H1 (cell line): Measurements from ENCODE around the gene VPS35L. TPM values are rescaled to one million over a fixed set of nuclear protein-coding genes. Genes with fewer than 3 reads are reported as not detected.

Experiments
- CBX5 ChIP-seq: fragments of 300-800, 300-1000 bp; sonication (generic); IDR thresholded peaks from 2 replicates; pipeline ENCODE4 v1.7.1; 2016; ENCODE audit warnings: antibody characterized with exemption, low read length, low read depth
- CEBPB ChIP-seq: IDR thresholded peaks from 2 replicates; pipeline ENCODE4 v1.6.1; 2012; ENCODE audit warnings: low read depth, low read length
- CHD7 ChIP-seq: fragments of 300-600 bp; sonication (generic); IDR thresholded peaks from 2 replicates; pipeline ENCODE4 v1.7.1; 2012; ENCODE audit warnings: low read length, moderate library complexity, mild to moderate bottlenecking, inconsistent platforms; ENCODE audit not compliant: insufficient replicate concordance
- JUN ChIP-seq: IDR thresholded peaks from 2 replicates; pipeline ENCODE4 v1.6.1; 2011; ENCODE audit warnings: low read depth, mild to moderate bottlenecking, improper control_type of control experiment, low read length
- POLR2AphosphoS5 ChIP-seq: IDR thresholded peaks from 2 replicates; pipeline ENCODE4 v1.6.1; 2011; ENCODE audit warnings: low read depth, low read length
- RFX5 ChIP-seq: IDR thresholded peaks from 2 replicates; pipeline ENCODE4 v1.6.1; 2011; ENCODE audit warnings: low read depth, low read length, improper control_type of control experiment, borderline replicate concordance
- SIRT6 ChIP-seq: IDR thresholded peaks from one replicate; pipeline ENCODE4 v1.7.1; 2012; ENCODE audit warnings: low read length, inconsistent platforms
- SP1 ChIP-seq: IDR thresholded peaks from 2 replicates; pipeline ENCODE4 v1.6.1; 2011; ENCODE audit warnings: low read depth, low read length
- TCF12 ChIP-seq: IDR thresholded peaks from 2 replicates; pipeline ENCODE4 v1.6.1; 2011; ENCODE audit warnings: low read depth, mild to moderate bottlenecking, low read length
- polyA plus RNA-seq, 7 experiments: library from polyadenylated mRNA; depleted of rRNA in 3 of 7; stranded (reverse) in 5 of 7; unstranded in 2 of 7; fragments of >200 nt in 5 of 7; fragments of 200-250 nt in 2 of 7; gene quantifications; 1 replicate in 5 of 7; 2 replicates in 1 of 7; 4 replicates in 1 of 7; pipeline versions ENCODE4 v1.2.1 to v1.2.3, GENCODE V29; 2011 to 2013; ENCODE audit warnings: missing spikeins in 2 of 7, mixed read lengths in 2 of 7
- total RNA-seq: library from RNA; stranded (reverse); fragmentation: NEBNext Ultra II Directional; extraction: Animal tissue kit (Norgen Biotek cat#: 25700); gene quantifications from 2 replicates; pipeline ENCODE4 v1.2.1, GENCODE V29; 2021
- TF ChIP-seq, protein P1 (sequence below): IDR thresholded peaks from 2 replicates; pipeline ENCODE4 v1.6.1; 2011; ENCODE audit warnings: low read length, improper control_type of control experiment

VPS35L gene
- total and polyA plus RNA-seq, 2 of the 8 experiments (the other 6 are each of a cell fraction or from before 2014, with no cell fraction given): 31.5 to 57.1 TPM

GRCh38 chr16:19717741-19718623 is 162.5 kb downstream of the VPS35L start, which contains the start of the genes IQCK and KNOP1 (continued):
- TF ChIP-seq, protein P1, sequence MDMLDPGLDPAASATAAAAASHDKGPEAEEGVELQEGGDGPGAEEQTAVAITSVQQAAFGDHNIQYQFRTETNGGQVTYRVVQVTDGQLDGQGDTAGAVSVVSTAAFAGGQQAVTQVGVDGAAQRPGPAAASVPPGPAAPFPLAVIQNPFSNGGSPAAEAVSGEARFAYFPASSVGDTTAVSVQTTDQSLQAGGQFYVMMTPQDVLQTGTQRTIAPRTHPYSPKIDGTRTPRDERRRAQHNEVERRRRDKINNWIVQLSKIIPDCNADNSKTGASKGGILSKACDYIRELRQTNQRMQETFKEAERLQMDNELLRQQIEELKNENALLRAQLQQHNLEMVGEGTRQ: no peak
- TF ChIP-seq TCF12 (no peak), CEBPB (no peak), RFX5 (no peak), SP1 (no peak; the same call in 1 of the 2 replicates), POLR2AphosphoS5 (peak; percentile 82; the same call in 1 of the 2 replicates), CBX5 (no peak), JUN (no peak), CHD7 (no peak), SIRT6 (no peak)
